ENCODE data around the gene NDRG3.

DNA sequence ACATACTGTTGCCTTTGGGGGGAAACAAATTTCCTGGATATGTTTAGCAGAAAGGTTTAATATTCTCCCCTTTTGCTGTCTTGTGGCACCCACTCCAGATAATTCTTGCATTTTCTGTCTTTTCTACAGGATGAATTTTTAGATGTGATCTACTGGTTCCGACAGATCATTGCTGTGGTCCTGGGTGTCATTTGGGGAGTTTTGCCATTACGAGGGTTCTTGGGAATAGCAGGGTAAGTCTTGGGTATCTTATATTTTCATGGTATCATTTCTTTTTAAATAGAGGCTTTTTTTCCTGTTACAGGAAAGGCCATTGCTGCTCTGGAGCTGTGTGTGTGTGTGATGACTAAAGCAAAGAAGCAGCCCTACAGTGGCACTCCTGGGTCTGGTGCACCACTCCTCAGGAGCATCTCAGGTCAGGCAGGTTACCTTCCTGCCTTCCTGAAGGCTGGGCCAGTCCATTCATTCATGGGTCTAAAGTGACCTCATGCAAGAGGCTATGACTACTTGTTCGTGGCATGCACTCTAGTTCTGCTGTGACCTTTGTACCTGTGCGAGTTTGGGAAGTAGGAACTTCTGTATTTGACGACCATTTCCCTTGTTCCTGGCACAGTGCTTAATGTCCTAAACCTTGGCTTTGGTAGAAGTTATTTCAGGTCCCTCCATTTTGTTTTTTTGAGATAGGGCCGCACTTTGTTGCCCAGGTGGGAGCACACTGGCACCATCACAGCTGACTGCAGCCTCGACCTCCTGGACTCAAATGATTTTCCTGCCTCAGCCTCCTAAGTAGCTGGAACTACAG, 138.1 kb downstream of the NDRG3 start:
- TF ChIP-seq GATA2 (IDR thresholded peaks at IDR 0.05; ENCODE audit: low read depth, low read length) (no peak), GATA3 (IDR thresholded peaks at IDR 0.05; ENCODE audit: low read depth, low read length) (no peak)

All from SH-SY5Y (cell line).